ENCODE measurements around the gene ZNF232.
"Not testable (repeated sequence)": the region's sequence is repeated elsewhere in the genome, so short reads cannot be mapped to it uniquely, and the experiment has no call there.

The ZNF232 gene

GRCh38 chr17:5122586-5123342 lies 11.1 kb upstream of the ZNF232 start:
- H3K79me2 ChIP-seq (ENCODE audit: insufficient read depth, low read length), result no peaks in the 10 kb centered on the region
- no peaks in the 10 kb centered on the region for H3F3A ChIP-seq (ENCODE audit: low read depth)
- no peaks in the 10 kb centered on the region for H3K36me3 ChIP-seq (ENCODE audit: insufficient read depth, low read length)
- H3K27me3 ChIP-seq (ENCODE audit: insufficient read depth, low read length, poor library complexity, severe bottlenecking), result no peaks in the 10 kb centered on the region
- H3K9me2 ChIP-seq (replicated peaks; ENCODE audit: low read depth, low read length), result no peaks in the 10 kb centered on the region
- no peaks in the 10 kb centered on the region for H4K20me1 ChIP-seq (ENCODE audit: insufficient read depth, low read length, poor library complexity, severe bottlenecking)
- no peak overlapping the region for H3K4me3 ChIP-seq (ENCODE audit: low read length, poor library complexity, severe bottlenecking)
- no peak overlapping the region for H3K9ac ChIP-seq (ENCODE audit: low read depth, low read length, poor library complexity, severe bottlenecking)
- H3K9me3 ChIP-seq (ENCODE audit: insufficient read depth, low read depth, low read length), result no peaks in the 10 kb centered on the region
- no peaks in the 10 kb centered on the region for H3K4me1 ChIP-seq (ENCODE audit: insufficient read depth, low read length, poor library complexity, severe bottlenecking)
- no peak overlapping the region for H2AFZ ChIP-seq (ENCODE audit: low read length)
- TF ChIP-seq CTCF (conservative IDR thresholded peaks at IDR 0.05; ENCODE audit: low read length), result no peak
- no peak for TF ChIP-seq EZH2phosphoT487 (IDR thresholded peaks at IDR 0.05; ENCODE audit: borderline replicate concordance)
- no peak overlapping the region for H3K4me2 ChIP-seq (ENCODE audit: low read depth, low read length, poor library complexity, severe bottlenecking)

GRCh38 chr17:5122056-5122455 lies 10.4 kb upstream of the ZNF232 start:
- not testable (repeated sequence) for H3K4me3 ChIP-seq (ENCODE audit: low read length, poor library complexity, severe bottlenecking); H3K4me1 ChIP-seq (ENCODE audit: insufficient read depth, low read length, poor library complexity, severe bottlenecking); H3K9ac ChIP-seq (ENCODE audit: low read depth, low read length, poor library complexity, severe bottlenecking); H3K79me2 ChIP-seq (ENCODE audit: insufficient read depth, low read length); H3K9me3 ChIP-seq (ENCODE audit: insufficient read depth, low read depth, low read length); H3F3A ChIP-seq (ENCODE audit: low read depth); H3K36me3 ChIP-seq (ENCODE audit: insufficient read depth, low read length); H4K20me1 ChIP-seq (ENCODE audit: insufficient read depth, low read length, poor library complexity, severe bottlenecking); H2AFZ ChIP-seq (ENCODE audit: low read length); H3K4me2 ChIP-seq (ENCODE audit: low read depth, low read length, poor library complexity, severe bottlenecking); H3K27me3 ChIP-seq (ENCODE audit: insufficient read depth, low read length, poor library complexity, severe bottlenecking); H3K9me2 ChIP-seq (replicated peaks; ENCODE audit: low read depth, low read length)

GRCh38 chr17:5121186-5121841 lies 9.6 kb upstream of the ZNF232 start:
- H4K20me1 ChIP-seq (ENCODE audit: insufficient read depth, low read length, poor library complexity, severe bottlenecking), result no peaks in the 10 kb centered on the region
- TF ChIP-seq EZH2phosphoT487 (IDR thresholded peaks at IDR 0.05; ENCODE audit: borderline replicate concordance) (no peak), CTCF (conservative IDR thresholded peaks at IDR 0.05; ENCODE audit: low read length) (no peak)

DNA sequence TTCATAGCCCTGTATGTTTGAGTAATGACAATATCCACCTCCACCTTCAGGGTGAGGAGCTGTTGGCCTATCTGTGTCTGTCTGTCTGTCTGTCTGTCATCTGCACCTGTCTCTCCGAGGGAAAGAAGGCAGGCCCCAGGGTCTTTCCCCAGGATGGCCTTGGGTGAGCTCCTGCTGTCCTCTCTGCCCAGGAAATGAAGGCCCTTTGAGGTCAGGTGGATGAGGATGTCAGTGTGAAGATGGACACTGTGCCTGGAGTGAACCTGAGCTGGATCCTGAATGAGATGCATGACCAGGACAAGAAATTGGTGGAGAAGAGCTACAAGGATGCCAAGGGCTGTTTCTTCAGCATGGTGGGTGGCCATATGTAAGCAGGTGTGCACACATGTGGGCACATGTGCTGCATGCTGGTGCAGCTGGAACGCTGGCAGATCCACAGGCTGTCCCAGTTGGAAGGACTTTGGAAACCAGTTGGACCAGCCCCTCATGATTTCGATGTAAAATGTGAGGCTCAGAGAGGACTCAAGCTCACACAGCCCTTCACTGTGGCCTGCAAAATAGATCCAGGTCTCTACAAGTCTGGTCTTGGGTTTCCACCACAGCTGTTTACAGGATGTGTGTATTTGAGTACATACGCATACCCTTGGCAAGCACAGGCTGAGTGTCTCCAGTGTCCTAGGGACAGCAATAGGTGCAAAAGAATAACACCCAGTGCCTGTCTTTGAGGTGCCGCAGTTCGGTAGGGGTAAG lies 8.9 kb upstream of the ZNF232 start:
- H3K4me3 ChIP-seq (ENCODE audit: low read length, poor library complexity, severe bottlenecking); H3K27me3 ChIP-seq (ENCODE audit: insufficient read depth, low read length, poor library complexity, severe bottlenecking); H3K9me3 ChIP-seq (ENCODE audit: insufficient read depth, low read depth, low read length); H3K79me2 ChIP-seq (ENCODE audit: insufficient read depth, low read length); H3K36me3 ChIP-seq (ENCODE audit: insufficient read depth, low read length); H3F3A ChIP-seq (ENCODE audit: low read depth); H3K4me2 ChIP-seq (ENCODE audit: low read depth, low read length, poor library complexity, severe bottlenecking); H3K9ac ChIP-seq (ENCODE audit: low read depth, low read length, poor library complexity, severe bottlenecking); H4K20me1 ChIP-seq (ENCODE audit: insufficient read depth, low read length, poor library complexity, severe bottlenecking); H3K9me2 ChIP-seq (replicated peaks; ENCODE audit: low read depth, low read length); H2AFZ ChIP-seq (ENCODE audit: low read length); H3K4me1 ChIP-seq (ENCODE audit: insufficient read depth, low read length, poor library complexity, severe bottlenecking): not testable (repeated sequence)

More at GRCh38 chr17:5121186-5121841, 9.6 kb upstream of the ZNF232 start:
- H3K9ac ChIP-seq (ENCODE audit: low read depth, low read length, poor library complexity, severe bottlenecking), result no peak overlapping the region
- no peak overlapping the region for H3K4me3 ChIP-seq (ENCODE audit: low read length, poor library complexity, severe bottlenecking)
- no peaks in the 10 kb centered on the region for H3K27me3 ChIP-seq (ENCODE audit: insufficient read depth, low read length, poor library complexity, severe bottlenecking)
- no peaks in the 10 kb centered on the region for H3K9me3 ChIP-seq (ENCODE audit: insufficient read depth, low read depth, low read length)
- H3F3A ChIP-seq (ENCODE audit: low read depth), result no peaks in the 10 kb centered on the region
- no peaks in the 10 kb centered on the region for H3K9me2 ChIP-seq (replicated peaks; ENCODE audit: low read depth, low read length)
- no peak overlapping the region for H3K4me2 ChIP-seq (ENCODE audit: low read depth, low read length, poor library complexity, severe bottlenecking)
- no peak overlapping the region for H2AFZ ChIP-seq (ENCODE audit: low read length)
- H3K4me1 ChIP-seq (ENCODE audit: insufficient read depth, low read length, poor library complexity, severe bottlenecking), result no peaks in the 10 kb centered on the region
- no peaks in the 10 kb centered on the region for H3K79me2 ChIP-seq (ENCODE audit: insufficient read depth, low read length)
- no peaks in the 10 kb centered on the region for H3K36me3 ChIP-seq (ENCODE audit: insufficient read depth, low read length)

Data from Loucy (cell line).